Activated CD4-positive, alpha-beta memory T cell treated with anti-CD3 and anti-CD28 coated beads, Interleukin-2, amount 10 ng/mL, durations not matched to agents 7 days and 5 days (primary cell): ENCODE data around the gene DOCK9. TPM values are rescaled to one million over a fixed set of nuclear protein-coding genes. Genes with fewer than 3 reads are reported as not detected.

Experiments
- CTCF ChIA-PET: fragments of 350-600 bp; sonication (Branson Sonifier 250); formaldehyde crosslinking; loops from one replicate; lab custom pipeline; 2021; ENCODE audit warnings: antibody characterized with exemption, inconsistent platforms; lab: Charles Lee
- POLR2A ChIA-PET: fragments of 350-600 bp; sonication (Branson Sonifier 250); formaldehyde crosslinking; loops from one replicate; lab custom pipeline; 2021; ENCODE audit warnings: antibody characterized with exemption; lab: Charles Lee
- DNase-seq: peaks from one replicate; pipeline ENCODE4 v3.0.0-alpha.2; 2020
- H3K27ac Mint-ChIP-seq: one replicate; pipeline ENCODE4 v1.8.0; 2021; ENCODE audit warnings: mild to moderate bottlenecking, mixed read lengths
- H3K27me3 Mint-ChIP-seq: one replicate; pipeline ENCODE4 v1.8.0; 2021; ENCODE audit warnings: mixed read lengths
- H3K36me3 Mint-ChIP-seq: one replicate; pipeline ENCODE4 v1.8.0; 2021; ENCODE audit warnings: low read depth, mixed read lengths
- H3K4me1 Mint-ChIP-seq: one replicate; pipeline ENCODE4 v1.8.0; 2021; ENCODE audit warnings: mixed read lengths
- H3K4me3 Mint-ChIP-seq: one replicate; pipeline ENCODE4 v1.8.0; 2021; ENCODE audit warnings: mild to moderate bottlenecking, mixed read lengths
- H3K9me3 Mint-ChIP-seq: one replicate; pipeline ENCODE4 v1.8.0; 2021; ENCODE audit warnings: mixed read lengths
- total RNA-seq, 2 experiments: library from RNA; stranded (reverse); gene quantifications; one replicate each; pipeline ENCODE4 v1.2.3, GENCODE V29; 2021

The DOCK9 gene
- total RNA-seq, 2 experiments from 2014 or later, result 86.0 to 87.7 TPM

DNA sequence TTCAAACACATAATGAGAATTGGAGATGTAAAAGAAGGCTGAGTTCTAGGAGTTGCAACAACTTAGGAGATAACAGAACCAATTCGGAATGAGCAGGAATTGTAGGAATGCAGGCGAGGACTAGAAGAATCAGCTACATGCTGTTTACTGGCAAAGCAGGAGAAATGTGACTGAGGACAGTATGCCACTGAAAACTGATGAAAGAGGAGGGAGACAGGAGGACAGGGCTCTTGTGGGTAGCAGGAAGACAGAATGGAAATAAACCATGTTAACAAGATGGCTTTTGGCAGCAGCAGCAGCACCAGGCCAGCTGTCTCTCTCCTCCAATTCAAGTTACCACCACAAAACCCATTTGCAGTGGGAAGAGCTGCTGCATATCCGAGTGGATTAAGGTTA, 134.4 kb downstream of the DOCK9 start:
- POLR2A ChIA-PET, result interaction anchor here (1.1 kb wide), 1 partner anchor 45 kb away, joined by 3 read pairs; no protein-coding TSS in a partner anchor
- no peak overlapping the region for H3K27ac Mint-ChIP-seq
- no peaks in the 10 kb centered on the region for H3K27me3 Mint-ChIP-seq
- CTCF ChIA-PET, result interaction anchor here (0.6 to 2.4 kb wide), 15 partner anchors 9 to 423 kb away, joined by 3 to 13 read pairs (median 3); no protein-coding TSS in a partner anchor
- peaks cover 39% of the 10 kb centered on the region for H3K36me3 Mint-ChIP-seq
- H3K4me1 Mint-ChIP-seq, result peaks cover 4% of the 10 kb centered on the region
- no peak overlapping the region for H3K4me3 Mint-ChIP-seq
- no peaks in the 10 kb centered on the region for H3K9me3 Mint-ChIP-seq
- no peak for DNase-seq

DNA sequence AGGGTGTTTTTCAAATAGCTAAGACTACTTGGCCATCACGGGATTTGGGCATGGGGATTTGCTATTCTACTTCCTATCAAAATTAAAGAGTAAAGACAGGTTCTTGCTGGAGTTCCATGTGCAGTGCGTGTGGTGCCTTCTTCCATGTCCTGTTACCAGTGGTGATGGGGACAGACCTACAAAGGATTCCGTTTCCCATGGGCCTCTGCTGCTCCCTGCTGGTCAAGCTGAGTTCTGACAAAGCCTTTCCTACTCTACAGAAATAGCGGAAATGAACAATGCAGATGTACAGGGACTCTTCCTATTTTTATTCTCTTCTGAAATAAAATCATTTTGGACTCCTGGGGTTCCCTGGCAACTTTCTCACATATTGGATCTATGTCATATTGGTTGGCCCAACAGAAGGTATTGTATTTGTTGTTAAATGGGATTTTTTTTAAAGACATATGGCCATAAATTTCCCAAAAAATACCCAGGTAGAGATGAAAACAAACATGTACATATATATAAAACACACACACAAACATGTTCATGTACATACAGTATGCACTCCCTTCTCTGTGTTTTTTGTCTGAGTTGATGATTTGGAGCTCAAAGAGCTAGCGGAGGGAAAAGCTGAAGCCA, 134.9 kb downstream of the DOCK9 start:
- CTCF ChIA-PET, result interaction anchor here (0.6 to 2.4 kb wide), 22 partner anchors 9 to 635 kb away, joined by 3 to 13 read pairs (median 3); no protein-coding TSS in a partner anchor
- peaks cover 34% of the 10 kb centered on the region for H3K36me3 Mint-ChIP-seq
- POLR2A ChIA-PET, result no interaction called here
- H3K4me3 Mint-ChIP-seq, result no peak overlapping the region
- H3K9me3 Mint-ChIP-seq, result no peaks in the 10 kb centered on the region
- DNase-seq, result peak; percentile 70
- H3K27me3 Mint-ChIP-seq, result no peaks in the 10 kb centered on the region
- H3K4me1 Mint-ChIP-seq, result peaks cover 4% of the 10 kb centered on the region
- H3K27ac Mint-ChIP-seq, result no peak overlapping the region

DNA sequence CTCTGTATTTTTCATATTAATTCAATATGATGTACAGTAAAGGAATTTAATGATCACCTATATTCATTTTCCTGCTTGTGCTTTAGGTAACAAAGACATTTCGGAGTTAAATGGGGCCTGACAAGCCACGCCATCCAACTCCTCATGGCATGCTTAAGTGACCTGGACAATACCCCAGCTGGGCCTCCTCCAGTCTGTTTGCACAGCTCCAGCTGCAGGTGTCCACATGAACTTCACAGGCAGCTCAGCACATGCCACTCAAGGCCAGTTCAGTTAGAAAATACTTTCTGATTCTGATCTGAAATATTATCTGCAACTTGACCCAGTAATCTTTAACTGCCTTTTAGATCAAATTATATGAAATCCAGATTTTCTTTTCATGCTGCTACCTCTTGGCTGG, 135.8 kb downstream of the DOCK9 start:
- no peaks in the 10 kb centered on the region for H3K27me3 Mint-ChIP-seq
- no peak for DNase-seq
- peaks cover 4% of the 10 kb centered on the region for H3K4me1 Mint-ChIP-seq
- H3K36me3 Mint-ChIP-seq, result peaks cover 31% of the 10 kb centered on the region
- no peaks in the 10 kb centered on the region for H3K9me3 Mint-ChIP-seq
- no peak overlapping the region for H3K27ac Mint-ChIP-seq
- CTCF ChIA-PET, result interaction anchor here (0.6 to 2.4 kb wide), 9 partner anchors 9 to 475 kb away, joined by 3 to 13 read pairs (median 5); no protein-coding TSS in a partner anchor
- POLR2A ChIA-PET, result no interaction called here
- H3K4me3 Mint-ChIP-seq, result no peak overlapping the region

DNA sequence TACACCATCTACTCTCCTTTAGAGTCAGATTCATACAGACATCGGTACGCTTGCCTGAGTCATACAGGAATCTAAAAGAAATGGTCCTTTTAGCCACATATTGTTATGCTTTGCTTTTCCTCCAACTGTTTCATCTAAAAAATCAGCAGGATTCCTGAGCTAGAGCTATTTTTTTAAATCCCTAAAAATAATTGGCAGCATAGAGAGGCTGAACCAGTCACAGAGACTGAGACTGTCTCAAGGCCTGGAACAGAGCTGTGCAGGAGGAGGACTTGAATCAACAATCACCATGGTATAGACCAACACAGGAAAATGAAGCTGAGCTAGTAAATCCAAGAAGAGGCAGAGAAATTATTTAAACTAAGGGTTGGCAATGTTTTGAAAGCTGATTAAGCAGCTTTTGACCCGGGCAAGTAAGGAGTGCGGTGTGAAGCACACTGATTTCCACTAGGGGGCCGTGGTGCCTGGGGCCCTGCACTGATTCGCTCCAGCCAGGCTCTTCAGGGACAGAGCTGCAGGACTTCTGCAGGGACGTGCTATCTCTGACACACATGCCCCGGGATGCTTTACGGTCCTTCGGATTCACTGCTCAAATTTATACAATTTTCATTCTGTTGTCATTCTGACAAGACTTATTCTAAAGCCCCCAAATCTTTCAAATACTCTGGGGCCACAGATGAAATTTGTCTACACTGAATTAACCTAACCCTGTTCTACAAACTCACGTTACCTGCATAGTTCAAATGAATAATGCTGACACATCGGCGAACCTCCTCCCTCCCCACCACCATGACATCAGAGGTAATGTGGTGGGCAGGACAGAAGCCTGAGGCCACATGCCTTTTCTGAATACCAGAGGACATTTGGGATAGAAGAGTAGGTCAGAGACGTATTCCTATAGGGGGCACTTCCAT, 137.8 kb downstream of the DOCK9 start:
- DNase-seq, result peak; percentile 45
- ChIA-PET POLR2A (no interaction called here), CTCF (interaction anchor here (0.6 to 1.3 kb wide), 14 partner anchors 10 to 224 kb away, joined by 3 to 17 read pairs (median 4); no protein-coding TSS in a partner anchor)
- Mint-ChIP-seq H3K27ac (no peak overlapping the region), H3K36me3 (peaks cover 19% of the 10 kb centered on the region), H3K27me3 (no peaks in the 10 kb centered on the region), H3K4me1 (peaks cover 4% of the 10 kb centered on the region), H3K4me3 (no peak overlapping the region), H3K9me3 (no peaks in the 10 kb centered on the region)

DNA sequence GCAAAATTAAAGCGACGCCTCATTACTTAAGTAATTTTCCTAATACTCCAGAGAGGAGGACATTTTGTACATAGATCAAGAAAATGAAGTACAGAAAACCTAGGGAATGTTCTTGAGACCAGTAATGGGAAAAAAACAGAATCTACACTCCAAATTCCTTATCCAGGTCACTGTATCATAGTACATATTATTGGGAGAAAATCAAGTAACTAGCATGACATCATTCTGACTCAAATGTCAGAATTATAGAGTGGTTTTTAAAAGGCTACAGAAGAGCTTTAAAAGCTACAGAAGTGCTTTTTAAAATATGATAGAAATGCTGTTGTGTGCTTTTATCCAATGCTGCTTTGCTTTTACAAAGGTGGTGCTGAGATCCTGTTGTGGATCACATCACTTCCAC, 139.1 kb downstream of the DOCK9 start:
- H3K36me3 Mint-ChIP-seq, result peaks cover 14% of the 10 kb centered on the region
- H3K27ac Mint-ChIP-seq, result no peak overlapping the region
- ChIA-PET POLR2A (no interaction called here), CTCF (interaction anchor here (1.1 kb wide), 1 partner anchor 10 kb away, joined by 4 read pairs; no protein-coding TSS in a partner anchor)
- H3K4me3 Mint-ChIP-seq, result no peak overlapping the region
- no peaks in the 10 kb centered on the region for H3K9me3 Mint-ChIP-seq
- no peaks in the 10 kb centered on the region for H3K27me3 Mint-ChIP-seq
- no peak for DNase-seq
- peaks cover 4% of the 10 kb centered on the region for H3K4me1 Mint-ChIP-seq

DNA sequence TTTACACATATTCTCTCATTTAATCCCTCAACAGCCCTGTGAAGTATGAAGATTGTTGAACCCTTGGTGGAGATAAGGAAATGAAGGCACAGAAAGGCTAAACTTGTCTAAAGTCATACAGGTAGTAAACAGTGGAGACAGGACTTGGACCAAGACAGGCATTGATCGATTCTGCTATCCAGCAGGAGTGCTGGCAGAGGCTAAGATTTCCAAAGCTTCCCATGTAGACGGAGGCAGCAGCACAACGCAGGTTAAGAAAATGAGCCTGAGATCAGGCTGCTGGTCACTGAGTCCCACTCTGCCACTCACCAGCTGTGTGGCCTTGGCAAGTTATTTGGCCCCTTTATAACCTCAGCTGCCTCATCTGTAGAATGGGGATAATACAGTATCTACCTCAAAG, 140.0 kb downstream of the DOCK9 start:
- H3K27ac Mint-ChIP-seq, result no peak overlapping the region
- no peaks in the 10 kb centered on the region for H3K9me3 Mint-ChIP-seq
- peaks cover 9% of the 10 kb centered on the region for H3K36me3 Mint-ChIP-seq
- ChIA-PET POLR2A (no interaction called here), CTCF (interaction anchor here (1.1 kb wide), 1 partner anchor 9 kb away, joined by 4 read pairs; no protein-coding TSS in a partner anchor)
- no peaks in the 10 kb centered on the region for H3K27me3 Mint-ChIP-seq
- H3K4me3 Mint-ChIP-seq, result no peak overlapping the region
- no peak for DNase-seq
- H3K4me1 Mint-ChIP-seq, result peaks cover 4% of the 10 kb centered on the region

DNA sequence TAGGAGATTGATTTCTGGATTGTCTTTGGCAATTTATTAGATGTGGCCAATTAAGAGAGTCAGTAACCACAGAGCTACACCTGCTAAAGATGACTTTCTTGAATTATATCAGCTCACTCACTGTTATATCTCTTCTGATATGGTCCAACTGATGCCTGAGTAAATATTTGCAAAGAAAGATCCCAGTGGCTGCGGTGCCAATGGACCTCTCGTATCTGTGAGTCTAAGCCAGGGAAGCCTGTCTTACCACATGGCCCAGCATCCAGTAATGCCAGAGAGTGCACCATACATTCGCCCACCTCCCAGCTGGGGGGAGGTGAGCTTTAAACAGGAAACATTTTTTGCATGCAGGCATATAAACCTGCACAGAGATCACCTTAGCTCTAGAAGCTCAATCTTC, 142.7 kb downstream of the DOCK9 start:
- H3K36me3 Mint-ChIP-seq, result peaks cover 22% of the 10 kb centered on the region
- CTCF ChIA-PET, result interaction anchor here (1.4 kb wide), 1 partner anchor 17 kb away, joined by 8 read pairs; no protein-coding TSS in a partner anchor
- H3K4me3 Mint-ChIP-seq, result no peak overlapping the region
- H3K4me1 Mint-ChIP-seq, result peaks cover 1% of the 10 kb centered on the region
- no peak for DNase-seq
- no peaks in the 10 kb centered on the region for H3K27me3 Mint-ChIP-seq
- H3K27ac Mint-ChIP-seq, result no peak overlapping the region
- H3K9me3 Mint-ChIP-seq, result no peaks in the 10 kb centered on the region
- POLR2A ChIA-PET, result no interaction called here

DNA sequence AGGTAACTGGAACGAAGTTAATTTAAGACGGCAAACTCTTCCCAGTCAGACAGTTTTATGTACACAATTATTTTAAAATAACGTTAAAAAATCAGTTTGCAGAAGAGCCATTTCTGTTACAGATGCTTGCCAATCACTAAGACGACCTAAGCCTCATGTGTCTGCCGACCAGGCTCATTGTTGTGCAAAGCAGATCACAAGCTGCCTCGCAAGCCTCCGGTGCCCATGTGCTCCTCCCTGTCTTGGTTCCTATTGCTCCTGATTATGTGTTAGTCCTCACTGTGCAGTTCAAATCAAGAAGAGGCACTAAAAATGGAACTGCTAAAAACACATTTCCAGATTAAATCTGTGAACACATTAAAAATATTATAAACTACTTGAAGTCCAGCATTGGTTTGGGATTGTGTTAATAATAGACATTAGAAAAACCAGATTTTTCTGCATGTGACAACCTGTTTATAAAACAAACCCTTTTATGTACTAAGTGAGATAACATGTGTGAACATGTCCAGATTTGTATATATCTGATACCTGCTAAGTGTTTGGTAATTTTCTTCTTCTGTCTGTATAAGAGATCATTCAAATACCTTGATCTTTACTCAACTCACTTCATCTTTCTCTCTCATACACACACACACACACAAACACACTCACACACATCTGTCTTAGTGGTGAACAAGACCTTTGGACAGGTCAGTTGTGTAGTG, 143.5 kb downstream of the DOCK9 start:
- Mint-ChIP-seq H3K4me1 (no peaks in the 10 kb centered on the region), H3K27me3 (no peaks in the 10 kb centered on the region), H3K36me3 (peaks cover 29% of the 10 kb centered on the region), H3K4me3 (no peak overlapping the region), H3K27ac (no peak overlapping the region), H3K9me3 (no peaks in the 10 kb centered on the region)
- ChIA-PET CTCF (interaction anchor here (1.4 kb wide), 1 partner anchor 17 kb away, joined by 8 read pairs; no protein-coding TSS in a partner anchor), POLR2A (no interaction called here)
- no peak for DNase-seq

DNA sequence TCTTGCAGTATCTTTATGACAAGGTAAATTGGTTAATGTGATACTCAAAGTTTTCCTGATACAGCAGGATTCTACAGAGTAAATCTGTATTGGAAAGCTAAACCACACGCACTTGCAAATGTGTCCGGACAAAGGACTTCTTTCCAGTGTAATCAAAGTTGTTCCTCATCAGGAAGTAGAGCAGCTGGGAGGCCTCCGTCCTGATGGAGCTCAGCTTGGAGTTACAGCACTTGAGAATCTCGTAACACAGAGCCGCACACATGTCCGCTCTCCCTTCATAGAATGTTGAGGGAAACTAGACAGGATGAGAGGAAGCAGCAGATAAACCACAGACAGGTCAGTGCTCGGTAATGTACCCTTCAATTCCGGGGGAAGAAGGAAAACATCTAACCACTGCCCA, 146.6 kb downstream of the DOCK9 start:
- H3K36me3 Mint-ChIP-seq, result peaks cover 50% of the 10 kb centered on the region
- no peaks in the 10 kb centered on the region for H3K27me3 Mint-ChIP-seq
- DNase-seq, result no peak
- no peaks in the 10 kb centered on the region for H3K9me3 Mint-ChIP-seq
- ChIA-PET POLR2A (no interaction called here), CTCF (no interaction called here)
- no peak overlapping the region for H3K27ac Mint-ChIP-seq
- no peak overlapping the region for H3K4me3 Mint-ChIP-seq
- H3K4me1 Mint-ChIP-seq, result no peaks in the 10 kb centered on the region

DNA sequence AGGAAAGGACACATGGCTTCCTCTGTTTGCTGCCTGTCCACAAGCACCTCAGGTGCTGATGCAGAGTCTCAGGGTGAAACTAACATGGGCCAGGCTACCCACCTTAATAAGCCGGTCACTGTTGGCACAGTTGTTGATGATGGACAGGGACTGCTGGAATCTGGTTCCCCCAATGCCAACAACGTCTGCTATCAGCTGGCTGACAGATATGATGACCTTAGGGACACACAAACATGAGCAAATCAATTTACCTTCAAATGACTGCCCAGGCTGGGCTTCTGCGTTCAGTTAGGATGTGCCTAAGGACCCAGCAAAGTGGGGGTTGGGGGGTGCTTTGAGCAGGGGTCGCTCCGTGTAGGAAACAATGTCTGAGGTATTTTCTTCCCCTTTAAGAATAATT, 148.3 kb downstream of the DOCK9 start:
- CTCF ChIA-PET, result interaction anchor here (1.9 kb wide), 1 partner anchor 10 kb away, joined by 5 read pairs; no protein-coding TSS in a partner anchor
- POLR2A ChIA-PET, result no interaction called here
- H3K36me3 Mint-ChIP-seq, result peaks cover 58% of the 10 kb centered on the region
- no peaks in the 10 kb centered on the region for H3K27me3 Mint-ChIP-seq
- no peak overlapping the region for H3K4me3 Mint-ChIP-seq
- no peaks in the 10 kb centered on the region for H3K9me3 Mint-ChIP-seq
- H3K27ac Mint-ChIP-seq, result no peak overlapping the region
- H3K4me1 Mint-ChIP-seq, result peaks cover 8% of the 10 kb centered on the region
- DNase-seq, result no peak

DNA sequence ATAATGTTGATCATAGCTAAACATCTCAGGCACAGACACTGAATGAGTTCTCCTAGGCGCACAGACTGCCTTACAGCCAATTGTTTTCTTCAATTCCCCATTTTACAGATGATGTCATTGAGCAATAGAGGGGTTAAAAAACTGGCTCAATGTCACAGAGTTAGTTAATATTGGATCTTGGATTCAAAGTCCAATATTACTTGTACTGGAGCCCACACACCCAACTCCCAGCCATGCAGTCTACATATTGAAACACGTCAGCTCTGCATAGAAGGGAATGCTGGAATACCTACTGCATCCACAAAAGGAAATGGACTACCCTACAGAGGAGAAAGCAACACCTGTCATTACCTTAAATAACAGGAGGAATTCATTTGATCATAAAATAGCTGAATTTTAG, 149.2 kb downstream of the DOCK9 start:
- DNase-seq, result no peak
- H3K27ac Mint-ChIP-seq, result no peak overlapping the region
- POLR2A ChIA-PET, result no interaction called here
- H3K9me3 Mint-ChIP-seq, result no peaks in the 10 kb centered on the region
- CTCF ChIA-PET, result interaction anchor here (1.0 to 1.6 kb wide), 2 partner anchors 10 to 21 kb away, joined by 3 to 4 read pairs; no protein-coding TSS in a partner anchor
- H3K4me3 Mint-ChIP-seq, result no peak overlapping the region
- peaks cover 62% of the 10 kb centered on the region for H3K36me3 Mint-ChIP-seq
- H3K4me1 Mint-ChIP-seq, result peaks cover 8% of the 10 kb centered on the region
- no peaks in the 10 kb centered on the region for H3K27me3 Mint-ChIP-seq

DNA sequence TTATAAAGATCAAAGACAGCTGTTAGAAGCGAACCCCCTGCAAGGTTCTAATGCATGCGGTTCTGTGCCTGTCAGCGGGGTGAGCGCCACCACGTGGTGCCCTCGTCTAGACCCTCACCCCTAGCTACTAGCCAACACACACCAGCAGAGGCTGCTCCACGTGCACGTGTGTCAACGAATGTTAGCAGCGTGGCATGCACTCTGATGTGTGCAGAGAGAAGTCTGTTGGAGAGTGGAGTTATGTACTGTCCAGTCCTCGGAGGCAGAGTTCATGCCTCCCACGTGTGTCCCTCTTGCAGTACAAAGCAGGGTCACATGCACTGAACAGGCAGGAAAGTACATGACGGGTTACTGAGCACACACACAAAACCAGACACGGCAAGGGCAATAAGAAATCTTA, 150.4 kb downstream of the DOCK9 start:
- Mint-ChIP-seq H3K27me3 (no peaks in the 10 kb centered on the region), H3K36me3 (peaks cover 65% of the 10 kb centered on the region), H3K9me3 (no peaks in the 10 kb centered on the region), H3K4me1 (peaks cover 8% of the 10 kb centered on the region), H3K27ac (no peak overlapping the region), H3K4me3 (no peak overlapping the region)
- CTCF ChIA-PET, result interaction anchor here (1.1 to 1.3 kb wide), 2 partner anchors 13 to 15 kb away, joined by 3 to 6 read pairs; no protein-coding TSS in a partner anchor
- DNase-seq, result no peak
- POLR2A ChIA-PET, result no interaction called here
